ENCODE measurements around the gene FBXO2. TPM values are rescaled to one million over a fixed set of nuclear protein-coding genes. Genes with fewer than 3 reads are reported as not detected.
A peak's percentile ranks its signal among the peaks of the same experiment; 100 is the strongest.

The FBXO2 gene
- total RNA-seq, 1 donor from 2014 or later = 64.0 TPM

GRCh38 chr1:11620405-11620804 lies 33.8 kb downstream of the FBXO2 start:
- H3K4me3 ChIP-seq (ENCODE audit: insufficient read depth, low read depth, low read length) = no peak overlapping the region
- Mint-ChIP-seq H3K27me3 (ENCODE audit: low read depth, unreplicated experiment) (peaks cover 63% of the 10 kb centered on the region), H3K27ac (ENCODE audit: unreplicated experiment) (no peak overlapping the region), H3K9me3 (ENCODE audit: unreplicated experiment) (no peaks in the 10 kb centered on the region), H3K4me3 (ENCODE audit: unreplicated experiment) (no peak overlapping the region), H3K36me3 (ENCODE audit: low read depth, unreplicated experiment) (peaks cover 2% of the 10 kb centered on the region), H3K4me1 (ENCODE audit: low read depth, unreplicated experiment) (no peaks in the 10 kb centered on the region)
- peaks cover 2% of the 10 kb centered on the region for H3K27me3 ChIP-seq (ENCODE audit: insufficient read depth, low read length)
- H3K36me3 ChIP-seq (ENCODE audit: insufficient read depth, low read length) = no peaks in the 10 kb centered on the region
- H3K27ac ChIP-seq (ENCODE audit: low read depth, low read length) = no peak overlapping the region
- TF ChIP-seq EZH2 (IDR thresholded peaks at IDR 0.05; ENCODE audit: insufficient read depth, low read length) (no peak), CTCF (IDR thresholded peaks at IDR 0.05; ENCODE audit: insufficient read depth, low read depth, low read length) (no peak)
- no peak overlapping the region for H3K4me2 ChIP-seq (ENCODE audit: low read length)
- no peaks in the 10 kb centered on the region for H3K4me1 ChIP-seq (ENCODE audit: insufficient read depth, low read length)
- H2AFZ ChIP-seq (ENCODE audit: low read depth, low read length) = no peak overlapping the region
- no peak overlapping the region for H3K9ac ChIP-seq (ENCODE audit: low read length)
- no peaks in the 10 kb centered on the region for H3K9me3 ChIP-seq (ENCODE audit: insufficient read depth, low read depth, low read length)
- H3K79me2 ChIP-seq (ENCODE audit: insufficient read depth, low read length) = no peaks in the 10 kb centered on the region
- FAIRE-seq = no peak
- no peaks in the 10 kb centered on the region for H4K20me1 ChIP-seq (ENCODE audit: insufficient read depth, low read length)
- no peak for DNase-seq (ENCODE audit: low read depth)

- no peak for FAIRE-seq
- H3K4me1 ChIP-seq (ENCODE audit: insufficient read depth, low read length) = no peaks in the 10 kb centered on the region
- no peak overlapping the region for H3K27ac Mint-ChIP-seq (ENCODE audit: unreplicated experiment)
- no peak overlapping the region for H3K4me2 ChIP-seq (ENCODE audit: low read length)
- no peaks in the 10 kb centered on the region for H3K9me3 Mint-ChIP-seq (ENCODE audit: unreplicated experiment)
- H3K4me3 Mint-ChIP-seq (ENCODE audit: unreplicated experiment) = peak overlapping the region; percentile 5
- H3K79me2 ChIP-seq (ENCODE audit: insufficient read depth, low read length) = no peaks in the 10 kb centered on the region
- no peaks in the 10 kb centered on the region for H4K20me1 ChIP-seq (ENCODE audit: insufficient read depth, low read length)
- no peak overlapping the region for H3K27ac ChIP-seq (ENCODE audit: low read depth, low read length)
- peaks cover 2% of the 10 kb centered on the region for H3K27me3 ChIP-seq (ENCODE audit: insufficient read depth, low read length)
- H3K9ac ChIP-seq (ENCODE audit: low read length) = no peak overlapping the region
- DNase-seq (ENCODE audit: low read depth) = no peak
- H3K4me1 Mint-ChIP-seq (ENCODE audit: low read depth, unreplicated experiment) = no peaks in the 10 kb centered on the region
- H3K4me3 ChIP-seq (ENCODE audit: insufficient read depth, low read depth, low read length) = no peak overlapping the region
- H2AFZ ChIP-seq (ENCODE audit: low read depth, low read length) = no peak overlapping the region
- H3K36me3 Mint-ChIP-seq (ENCODE audit: low read depth, unreplicated experiment) = peaks cover 2% of the 10 kb centered on the region
- H3K9me3 ChIP-seq (ENCODE audit: insufficient read depth, low read depth, low read length) = no peaks in the 10 kb centered on the region
- TF ChIP-seq CTCF (IDR thresholded peaks at IDR 0.05; ENCODE audit: insufficient read depth, low read depth, low read length) (no peak), EZH2 (IDR thresholded peaks at IDR 0.05; ENCODE audit: insufficient read depth, low read length) (no peak)
- H3K27me3 Mint-ChIP-seq (ENCODE audit: low read depth, unreplicated experiment) = peaks cover 77% of the 10 kb centered on the region
- H3K36me3 ChIP-seq (ENCODE audit: insufficient read depth, low read length) = no peaks in the 10 kb centered on the region
These were observed 36.5 kb downstream of the FBXO2 start for GRCh38 chr1:11617741-11618140.

DNA sequence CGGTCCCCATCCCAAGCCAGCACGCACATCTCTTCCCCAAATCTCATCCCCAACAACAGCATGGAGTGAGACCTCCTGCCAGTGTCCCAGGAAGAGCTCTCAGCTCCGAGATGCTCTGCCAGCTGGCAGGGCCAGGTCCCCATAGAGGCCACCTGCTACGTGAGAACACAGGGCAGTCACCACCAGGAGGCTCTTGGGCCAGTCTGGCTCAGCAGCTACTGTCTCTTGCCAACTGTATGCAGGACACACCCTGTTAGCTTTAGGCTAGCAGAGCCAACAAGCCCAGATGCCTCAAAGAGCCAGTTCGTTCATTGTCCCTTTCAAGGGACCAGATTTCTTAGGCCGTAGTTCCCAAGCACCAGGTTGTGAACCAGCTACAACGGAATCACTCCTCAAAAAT lies 36.9 kb downstream of the FBXO2 start:
- Histone ChIP-seq H3K27me3 (ENCODE audit: insufficient read depth, low read length) (peaks cover 4% of the 10 kb centered on the region), H3K4me1 (ENCODE audit: insufficient read depth, low read length) (no peaks in the 10 kb centered on the region), H3K9me3 (ENCODE audit: insufficient read depth, low read depth, low read length) (no peaks in the 10 kb centered on the region), H2AFZ (ENCODE audit: low read depth, low read length) (no peak overlapping the region), H3K4me3 (ENCODE audit: insufficient read depth, low read depth, low read length) (no peak overlapping the region), H3K4me2 (ENCODE audit: low read length) (no peak overlapping the region), H3K36me3 (ENCODE audit: insufficient read depth, low read length) (no peaks in the 10 kb centered on the region), H4K20me1 (ENCODE audit: insufficient read depth, low read length) (no peaks in the 10 kb centered on the region), H3K79me2 (ENCODE audit: insufficient read depth, low read length) (no peaks in the 10 kb centered on the region), H3K9ac (ENCODE audit: low read length) (no peak overlapping the region), H3K27ac (ENCODE audit: low read depth, low read length) (no peak overlapping the region)
- no peak for DNase-seq (ENCODE audit: low read depth)
- no peak for FAIRE-seq
- peaks cover 79% of the 10 kb centered on the region for H3K27me3 Mint-ChIP-seq (ENCODE audit: low read depth, unreplicated experiment)
- no peaks in the 10 kb centered on the region for H3K9me3 Mint-ChIP-seq (ENCODE audit: unreplicated experiment)
- H3K27ac Mint-ChIP-seq (ENCODE audit: unreplicated experiment) = no peak overlapping the region
- H3K4me1 Mint-ChIP-seq (ENCODE audit: low read depth, unreplicated experiment) = no peaks in the 10 kb centered on the region
- TF ChIP-seq CTCF (IDR thresholded peaks at IDR 0.05; ENCODE audit: insufficient read depth, low read depth, low read length) (no peak), EZH2 (IDR thresholded peaks at IDR 0.05; ENCODE audit: insufficient read depth, low read length) (no peak)
- H3K36me3 Mint-ChIP-seq (ENCODE audit: low read depth, unreplicated experiment) = peaks cover 2% of the 10 kb centered on the region
- no peak overlapping the region for H3K4me3 Mint-ChIP-seq (ENCODE audit: unreplicated experiment)

All from astrocyte (in vitro differentiated cells and primary cell).